Measurements from ENCODE around the gene INSRR.
A peak's percentile ranks its signal among the peaks of the same experiment; 100 is the strongest.

The INSRR gene

GRCh38 chr1:156847591-156848460, 11.1 kb downstream of the INSRR start:
- no peak for DNase-seq

- no peak for DNase-seq
Measured at GRCh38 chr1:156846643-156847042, 12.3 kb downstream of the INSRR start.

- DNase-seq: no peak
Measured at GRCh38 chr1:156845953-156846545, 12.9 kb downstream of the INSRR start.

DNA sequence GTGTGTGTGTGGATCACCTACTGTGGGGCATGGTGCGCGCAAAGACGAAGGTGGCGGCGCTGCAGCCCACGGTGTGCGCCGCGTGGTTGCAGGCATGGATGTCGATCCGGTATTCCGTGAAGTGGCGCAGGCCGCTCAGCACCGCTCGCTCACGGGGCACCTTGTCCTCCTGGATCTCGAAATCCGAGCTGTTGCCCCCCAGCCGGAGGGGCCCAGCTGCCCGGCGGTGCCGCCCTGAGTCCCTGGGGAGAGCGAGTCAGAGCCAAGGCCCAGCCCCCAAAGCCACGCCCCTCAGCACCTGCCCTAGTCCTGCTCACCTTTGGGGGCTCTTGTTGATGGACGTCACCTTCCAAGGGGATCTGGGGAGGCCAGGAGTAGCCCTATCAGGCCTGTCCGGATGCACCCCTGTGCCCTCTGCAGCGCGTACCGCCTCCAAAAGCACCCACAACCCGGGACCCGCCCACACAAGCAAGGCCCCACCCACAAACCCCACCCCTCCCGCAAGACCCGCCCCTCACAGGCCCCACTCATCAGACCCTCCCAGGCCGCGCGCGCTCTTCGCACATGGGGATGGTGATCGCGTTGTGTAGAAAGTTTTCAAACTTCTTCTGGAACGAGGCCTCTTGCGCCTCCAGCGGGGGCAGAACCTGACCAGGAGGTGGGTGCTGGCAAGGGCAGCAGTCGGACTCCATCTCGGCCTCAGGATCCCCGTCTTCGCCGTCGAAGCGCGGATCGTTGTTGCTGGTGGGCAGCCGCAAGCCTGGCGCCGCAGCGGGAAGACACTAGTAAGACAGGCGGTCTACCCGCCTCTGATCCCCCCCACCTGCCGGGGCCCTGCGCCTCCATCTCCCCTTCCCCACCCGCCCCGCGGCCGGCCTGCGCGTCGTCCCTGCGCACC, 13.6 kb downstream of the INSRR start:
- DNase-seq: no peak

DNA sequence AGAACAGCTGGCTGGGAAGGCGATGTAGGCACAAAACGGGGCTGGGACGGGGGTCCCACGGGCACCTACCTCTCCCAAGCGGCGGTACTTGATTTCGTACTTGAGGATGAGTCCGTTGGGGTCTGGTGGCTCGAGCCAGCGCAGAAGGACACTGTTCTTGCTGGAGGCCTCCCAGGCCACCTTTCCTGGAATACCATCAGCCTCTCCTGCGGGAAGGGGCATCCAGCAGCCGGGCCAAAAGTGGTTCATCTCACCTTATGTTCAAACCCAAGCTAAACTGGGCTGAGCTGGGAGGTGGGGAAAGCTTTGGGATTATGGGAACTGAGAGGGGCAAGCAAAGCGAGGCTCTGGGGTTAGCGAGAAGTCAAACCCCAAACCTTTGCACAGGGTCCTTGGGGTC, 14.3 kb downstream of the INSRR start:
- DNase-seq: no peak

GRCh38 chr1:156844102-156844501, 14.8 kb downstream of the INSRR start:
- no peak for DNase-seq

DNA sequence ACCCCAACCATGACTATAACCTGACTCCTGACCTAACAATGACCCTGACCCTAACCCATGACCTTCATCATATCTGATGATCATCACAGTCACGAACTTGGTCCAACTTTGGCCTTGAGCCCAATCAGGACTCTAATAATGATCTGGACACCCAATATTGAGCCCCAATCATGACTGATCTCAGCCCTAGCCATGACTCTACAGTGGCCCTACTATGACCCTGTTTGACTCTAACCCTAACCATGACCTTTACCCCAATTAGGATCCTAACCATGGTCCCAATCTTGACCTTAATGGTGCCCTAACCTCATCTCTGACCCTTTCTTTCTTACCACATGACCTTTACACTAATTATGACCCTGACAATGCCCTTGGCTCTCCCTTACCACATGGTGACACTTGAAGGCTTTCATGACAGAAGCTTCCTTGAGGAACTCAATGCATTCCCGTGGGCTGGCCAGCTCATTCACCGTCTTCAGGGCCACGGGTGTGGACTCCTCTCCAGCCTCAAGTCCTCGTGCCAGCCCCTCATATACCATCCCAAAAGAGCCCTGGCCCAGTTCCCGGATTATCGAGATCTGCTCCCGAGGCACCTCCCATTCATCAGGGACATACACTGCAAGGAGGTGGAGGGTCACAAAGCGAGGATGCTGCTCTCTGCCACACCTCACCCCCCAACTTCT, 16.2 kb downstream of the INSRR start:
- DNase-seq: no peak

DNA sequence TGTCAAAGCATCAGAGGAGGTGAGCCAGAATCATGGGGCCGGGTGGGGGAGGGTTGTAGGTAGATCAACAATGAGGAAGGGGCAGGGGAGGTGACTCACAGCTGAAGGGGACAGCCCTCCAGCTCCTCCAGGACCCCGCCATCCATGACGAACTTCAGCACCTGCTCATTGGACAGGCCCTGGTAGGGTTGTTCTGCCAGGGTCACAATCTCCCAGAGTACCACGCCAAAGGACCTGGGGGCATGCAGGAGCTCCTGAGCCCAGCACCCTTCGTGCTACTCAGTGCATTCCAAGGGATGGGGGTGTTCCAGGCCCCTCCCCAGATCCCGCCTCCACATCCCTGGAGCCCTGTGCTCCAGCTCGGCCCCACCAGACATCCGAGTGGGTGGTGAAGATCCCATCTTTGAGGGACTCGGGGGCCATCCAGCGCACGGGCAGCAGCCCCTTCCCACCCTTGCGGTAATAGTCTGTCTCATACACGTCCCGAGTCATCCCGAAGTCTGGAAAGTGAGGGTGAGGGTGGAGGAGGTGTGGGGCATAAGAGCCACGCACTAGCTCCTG, 17.5 kb downstream of the INSRR start:
- DNase-seq: no peak

DNA sequence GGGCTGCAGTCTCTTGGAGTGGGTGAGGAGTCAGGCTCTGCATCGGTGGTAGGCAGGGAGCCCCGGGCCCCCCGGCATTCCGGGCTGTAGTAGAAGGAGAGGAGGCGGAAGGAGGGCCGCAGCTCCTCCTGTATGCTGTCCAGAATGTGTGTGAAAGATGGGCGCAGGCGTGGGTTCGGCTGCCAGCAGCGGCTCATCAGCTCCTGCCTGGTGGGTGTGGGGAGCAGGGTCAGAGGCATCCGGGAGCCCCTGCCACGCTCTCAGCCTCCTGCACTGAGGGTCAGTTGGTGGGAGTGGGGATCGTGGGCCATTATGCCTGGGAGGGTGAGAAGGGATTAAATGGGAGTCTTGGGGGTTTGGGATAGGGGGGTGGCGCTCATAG, 18.0 kb downstream of the INSRR start:
- no peak for DNase-seq

GRCh38 chr1:156840186-156840897, 18.6 kb downstream of the INSRR start:
- DNase-seq: no peak

DNA sequence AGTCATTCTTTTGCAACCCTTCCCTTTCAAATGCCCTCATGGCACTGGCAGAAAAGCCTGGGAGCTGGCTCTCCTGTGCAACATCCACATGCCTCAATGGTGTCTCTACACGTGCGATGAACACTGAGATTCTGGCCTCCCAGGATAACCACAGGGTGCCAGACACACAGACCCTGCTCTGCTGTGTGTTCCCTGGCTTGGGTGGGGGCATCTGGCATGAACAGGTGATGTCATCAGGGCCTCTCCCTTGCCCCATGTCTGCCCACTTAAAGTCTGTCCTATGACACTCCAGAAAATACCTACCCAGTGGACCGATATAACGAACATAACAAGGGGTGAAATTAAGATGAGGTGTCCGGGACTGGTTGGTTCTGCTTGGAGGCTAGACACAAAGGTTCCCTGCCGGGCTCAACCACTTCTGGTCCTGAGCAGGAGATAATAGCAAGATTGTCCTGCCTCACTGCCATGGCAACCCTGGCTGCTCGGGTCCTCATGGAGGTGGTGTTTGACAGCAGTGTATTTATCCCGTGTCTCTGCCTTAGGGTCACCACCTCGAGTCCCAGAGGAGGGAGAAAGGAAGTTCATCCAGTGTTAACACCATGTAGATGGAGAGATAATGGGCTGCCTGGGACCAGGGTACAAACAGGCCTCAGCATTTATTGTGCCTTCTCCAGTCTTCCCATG, 19.3 kb downstream of the INSRR start:
- peak; percentile 62 for DNase-seq

DNA sequence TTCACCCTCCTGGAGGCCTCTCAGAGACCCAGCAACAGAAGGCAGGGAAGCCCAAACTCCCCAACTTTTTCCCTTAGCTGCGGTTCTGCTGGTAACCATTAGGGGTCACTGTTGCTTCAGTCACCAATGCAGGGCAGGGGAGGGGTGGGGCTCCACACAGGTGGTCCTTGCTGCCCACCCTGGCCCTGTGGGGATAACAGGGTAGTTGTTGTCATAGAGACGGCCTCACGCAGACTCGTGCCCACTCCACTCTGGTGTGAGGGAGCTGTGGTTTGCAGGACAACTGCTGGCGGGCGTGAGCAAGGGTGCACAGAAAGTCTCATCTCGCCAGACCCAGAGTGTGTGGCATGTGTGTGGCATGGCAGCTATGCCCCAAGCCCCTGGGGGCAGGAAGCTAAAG, 19.9 kb downstream of the INSRR start:
- no peak for DNase-seq

GRCh38 chr1:156836892-156837291, 22.0 kb downstream of the INSRR start:
- no peak for DNase-seq

GRCh38 chr1:156836041-156836654, 22.8 kb downstream of the INSRR start:
- no peak for DNase-seq

- no peak for DNase-seq
Measured at GRCh38 chr1:156834322-156834721, 24.6 kb downstream of the INSRR start.

- no peak for DNase-seq
Measured at GRCh38 chr1:156833603-156834002, 25.3 kb downstream of the INSRR start.

DNA sequence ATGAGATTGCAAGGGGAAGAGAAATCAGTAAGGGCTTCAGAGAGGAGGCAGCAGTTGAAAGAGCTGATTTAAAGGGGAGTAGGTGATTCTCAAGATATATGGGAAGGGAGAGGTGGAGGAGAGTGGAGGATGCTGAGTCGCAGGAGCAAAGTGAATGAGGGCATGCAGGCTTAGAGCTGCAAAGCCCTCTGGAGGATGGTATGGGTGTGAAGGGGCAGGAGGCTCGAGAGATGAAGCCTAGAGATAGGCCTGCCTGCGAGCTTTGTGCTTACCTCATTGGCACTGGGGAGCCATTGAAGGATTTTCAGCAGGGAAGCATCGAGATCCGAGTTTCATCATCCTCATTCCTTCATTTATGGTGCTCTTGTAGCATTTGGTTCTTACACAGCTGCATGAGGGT, 26.5 kb downstream of the INSRR start:
- DNase-seq: no peak

DNA sequence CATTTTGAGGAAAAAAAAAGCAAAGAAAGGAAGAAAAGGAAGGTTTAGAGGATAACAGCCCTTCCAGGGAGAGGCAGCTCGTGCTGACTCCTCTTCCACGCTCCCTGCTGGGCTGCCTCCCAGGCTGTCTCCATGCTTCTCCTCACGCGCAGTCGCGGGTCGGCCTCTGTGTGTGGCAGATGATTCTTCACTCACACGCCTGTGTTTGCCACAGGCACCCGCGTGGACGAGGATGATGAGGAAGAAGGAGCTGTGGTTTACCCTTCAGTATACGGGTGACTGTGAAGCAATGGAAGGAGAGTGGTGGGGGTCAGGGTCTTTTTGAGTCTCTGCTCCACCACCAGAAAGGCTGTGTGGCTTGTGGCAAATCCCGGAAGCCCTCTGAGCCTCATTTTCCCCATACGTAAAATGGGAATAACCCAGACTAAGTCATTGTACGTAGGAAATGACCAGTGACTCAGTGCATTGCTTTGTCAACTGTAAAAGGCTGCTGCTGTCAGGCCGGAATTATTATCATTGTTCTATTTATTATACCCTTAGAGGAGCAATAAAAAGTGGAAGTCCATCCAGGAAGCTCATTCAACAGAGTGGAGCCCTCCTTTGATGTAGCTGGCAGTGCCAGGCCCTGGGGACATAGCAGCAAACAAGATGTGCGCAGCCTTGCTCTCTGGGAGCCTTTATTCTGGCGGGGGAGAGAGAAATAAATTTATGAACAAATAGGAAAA, 30.4 kb downstream of the INSRR start:
- DNase-seq: no peak

DNA sequence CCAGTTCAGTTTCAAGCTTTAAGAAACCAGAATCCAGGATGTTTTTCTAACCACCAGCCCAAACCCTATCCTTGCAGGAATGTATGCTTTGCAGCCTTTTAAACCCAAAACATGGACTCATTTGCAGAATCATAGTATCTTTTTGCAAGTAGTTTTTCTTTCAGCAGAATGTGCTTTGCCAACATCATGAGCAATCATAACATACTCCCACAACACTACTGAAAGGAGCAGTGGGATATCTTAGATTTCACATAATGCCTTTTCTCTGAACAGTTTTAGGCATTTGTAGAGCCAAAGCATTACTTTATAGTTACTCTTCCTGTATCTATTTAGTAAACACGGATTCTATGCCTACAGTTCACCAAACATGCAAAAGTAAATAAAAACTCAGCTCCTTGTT, 32.3 kb downstream of the INSRR start:
- no peak for DNase-seq

GRCh38 chr1:156823210-156823790, 35.6 kb downstream of the INSRR start:
- no peak for DNase-seq

All from NCI-H187 treated with DMSO at 0.1 percent for 48 hours (cell line).